ENCODE results near the gene OR52B6.

Gene OR52B6

GRCh38 chr11:5608808-5609207, 28.1 kb downstream of the OR52B6 start (continued):
- TF ChIP-seq PPARA (CRISPR knock-in tag; IDR thresholded peaks at IDR 0.05; ENCODE audit: borderline replicate concordance), result no peak
- TF ChIP-seq TOX (CRISPR knock-in tag; IDR thresholded peaks at IDR 0.05; ENCODE audit: borderline replicate concordance), result no peak
- TF ChIP-seq OSR1 (CRISPR knock-in tag; IDR thresholded peaks at IDR 0.05), result no peak
- no peak for TF ChIP-seq ZFP3 (CRISPR knock-in tag; IDR thresholded peaks at IDR 0.05)
- no peak for TF ChIP-seq SNAI2 (CRISPR knock-in tag; IDR thresholded peaks at IDR 0.05)
- TF ChIP-seq CREB5 (CRISPR knock-in tag; IDR thresholded peaks at IDR 0.05; ENCODE audit: low read depth), result no peak
- TF ChIP-seq RARB (CRISPR knock-in tag; IDR thresholded peaks at IDR 0.05), result no peak
- TF ChIP-seq GLIS3 (CRISPR knock-in tag; IDR thresholded peaks at IDR 0.05), result no peak

- TF ChIP-seq ZC3H10 (CRISPR knock-in tag; IDR thresholded peaks at IDR 0.05) (no peak), GLIS3 (CRISPR knock-in tag; IDR thresholded peaks at IDR 0.05) (no peak), PATZ1 (CRISPR knock-in tag; IDR thresholded peaks at IDR 0.05; ENCODE audit: borderline replicate concordance) (no peak), CREB5 (CRISPR knock-in tag; IDR thresholded peaks at IDR 0.05; ENCODE audit: low read depth) (no peak), ZNF565 (CRISPR knock-in tag; conservative IDR thresholded peaks at IDR 0.05; ENCODE audit: low read depth) (no peak), TCF4 (CRISPR knock-in tag; IDR thresholded peaks at IDR 0.05; ENCODE audit: borderline replicate concordance) (no peak), SNAI2 (CRISPR knock-in tag; IDR thresholded peaks at IDR 0.05) (no peak), BACH2 (CRISPR knock-in tag; IDR thresholded peaks at IDR 0.05; ENCODE audit: borderline replicate concordance) (no peak), TOX (CRISPR knock-in tag; IDR thresholded peaks at IDR 0.05; ENCODE audit: borderline replicate concordance) (no peak), ZFP30 (CRISPR knock-in tag; IDR thresholded peaks at IDR 0.05) (no peak), CSRNP3 (CRISPR knock-in tag; IDR thresholded peaks at IDR 0.05) (no peak), ARNTL (CRISPR knock-in tag; IDR thresholded peaks at IDR 0.05; ENCODE audit: borderline replicate concordance, low read depth) (no peak), ZNF8 (CRISPR knock-in tag; IDR thresholded peaks at IDR 0.05) (no peak), ESRRG (CRISPR knock-in tag; IDR thresholded peaks at IDR 0.05) (no peak), ZFP3 (CRISPR knock-in tag; IDR thresholded peaks at IDR 0.05) (no peak), TSHZ2 (CRISPR knock-in tag; IDR thresholded peaks at IDR 0.05) (no peak), ZNF70 (CRISPR knock-in tag; IDR thresholded peaks at IDR 0.05) (no peak)
- ATAC-seq, result no peak
Measured at GRCh38 chr11:5610446-5610845, 29.8 kb downstream of the OR52B6 start.

- ATAC-seq, result peak; percentile 81
- no peak for TF ChIP-seq PATZ1 (CRISPR knock-in tag; IDR thresholded peaks at IDR 0.05; ENCODE audit: borderline replicate concordance)
- TF ChIP-seq ZNF565 (CRISPR knock-in tag; conservative IDR thresholded peaks at IDR 0.05; ENCODE audit: low read depth), result no peak
- TF ChIP-seq TOX (CRISPR knock-in tag; IDR thresholded peaks at IDR 0.05; ENCODE audit: borderline replicate concordance), result no peak
- no peak for TF ChIP-seq ZFP3 (CRISPR knock-in tag; IDR thresholded peaks at IDR 0.05)
Measured at GRCh38 chr11:5611627-5612026, 30.9 kb downstream of the OR52B6 start.
